HepG2 (cell line): ENCODE results near the gene COPS6. TPM values are rescaled to one million over a fixed set of nuclear protein-coding genes. Genes with fewer than 3 reads are reported as not detected.

ENCODE experiments used
- EHMT2 ChIP-seq: fragments of 200-600 bp; sonication (generic); IDR thresholded peaks from 2 replicates; pipeline ENCODE4 v1.7.0; 2017; ENCODE audit warnings: antibody characterized with exemption, low read depth, low read length, borderline replicate concordance
- FOSL2 ChIP-seq: sonication (generic); formaldehyde crosslinking; IDR thresholded peaks from 2 replicates; pipeline ENCODE4 v1.4.0; 2020; ENCODE audit warnings: missing genetic modification reagents
- FOXA3 ChIP-seq: IDR thresholded peaks from 2 replicates; pipeline ENCODE4 v1.6.1; 2016; ENCODE audit warnings: missing genetic modification reagents, missing compliant biosample characterization
- HMG20B ChIP-seq: conservative IDR thresholded peaks from 2 replicates; pipeline ENCODE4 v1.6.1; 2016; ENCODE audit warnings: missing genetic modification reagents, missing compliant biosample characterization
- HOXA9 ChIP-seq: sonication (generic); formaldehyde crosslinking; IDR thresholded peaks from 2 replicates; pipeline ENCODE4 v1.8.1; 2022; ENCODE audit warnings: missing genetic modification reagents, mild to moderate bottlenecking, moderate library complexity, borderline replicate concordance
- KLF12 ChIP-seq: sonication (generic); formaldehyde crosslinking; IDR thresholded peaks from 2 replicates; pipeline ENCODE4 v1.4.0; 2020; ENCODE audit warnings: missing genetic modification reagents, borderline replicate concordance
- KMT2A ChIP-seq: sonication (generic); formaldehyde crosslinking; IDR thresholded peaks from 2 replicates; pipeline ENCODE4 v1.4.0; 2020; ENCODE audit warnings: missing genetic modification reagents
- MAF1 ChIP-seq: sonication (generic); formaldehyde crosslinking; IDR thresholded peaks from 2 replicates; pipeline ENCODE4 v1.5.0; 2020; ENCODE audit warnings: missing genetic modification reagents, borderline replicate concordance
- MTA1 ChIP-seq: sonication (generic); formaldehyde crosslinking; IDR thresholded peaks from 2 replicates; pipeline ENCODE4 v1.4.0; 2020; ENCODE audit warnings: missing genetic modification reagents, mild to moderate bottlenecking, borderline replicate concordance
- NR2F2 ChIP-seq: IDR thresholded peaks from 2 replicates; pipeline ENCODE4 v1.6.1; 2012; ENCODE audit warnings: low read depth, inconsistent platforms, borderline replicate concordance
- PPARG ChIP-seq: conservative IDR thresholded peaks from 2 replicates; pipeline ENCODE4 v1.6.1; 2016; ENCODE audit warnings: missing biosample characterization, missing genetic modification reagents
- RBM22 ChIP-seq: fragments of 200-400 bp; formaldehyde crosslinking; optimal IDR thresholded peaks from 2 replicates; pipeline ENCODE3; 2017; ENCODE audit warnings: mild to moderate bottlenecking, low read length, moderate library complexity
- SMARCC2 ChIP-seq: fragments of 450-650 bp; IDR thresholded peaks from 2 replicates; pipeline ENCODE4 v1.6.1; 2017; ENCODE audit warnings: antibody characterized with exemption, mild to moderate bottlenecking
- TGIF2 ChIP-seq: IDR thresholded peaks from 2 replicates; pipeline ENCODE4 v1.6.1; 2016; ENCODE audit warnings: control low read depth, missing compliant biosample characterization
- TP53 ChIP-seq: sonication (generic); formaldehyde crosslinking; conservative IDR thresholded peaks from 2 replicates; pipeline ENCODE4 v1.4.0; 2020; ENCODE audit warnings: missing genetic modification reagents
- ZBTB20 ChIP-seq: sonication (generic); formaldehyde crosslinking; IDR thresholded peaks from 2 replicates; pipeline ENCODE4 v1.8.1; 2023; ENCODE audit warnings: missing genetic modification reagents, low read depth, mild to moderate bottlenecking, borderline replicate concordance
- ZIK1 ChIP-seq: sonication (generic); formaldehyde crosslinking; IDR thresholded peaks from 2 replicates; pipeline ENCODE4 v1.5.0; 2020; ENCODE audit warnings: mild to moderate bottlenecking, low read depth, missing genetic modification reagents, borderline replicate concordance
- ZKSCAN1 ChIP-seq: fragments of 150-350 bp; IDR thresholded peaks from 2 replicates; pipeline ENCODE4 v1.6.1; 2014; ENCODE audit warnings: low read length
- ZNF180 ChIP-seq: sonication (generic); formaldehyde crosslinking; IDR thresholded peaks from 2 replicates; pipeline ENCODE4 v1.4.0; 2020; ENCODE audit warnings: low read depth, missing genetic modification reagents, borderline replicate concordance
- ZNF33B ChIP-seq: sonication (generic); formaldehyde crosslinking; IDR thresholded peaks from 2 replicates; pipeline ENCODE4 v1.5.1; 2020; ENCODE audit warnings: mild to moderate bottlenecking, missing genetic modification reagents
- ZNF382 ChIP-seq: sonication (generic); formaldehyde crosslinking; IDR thresholded peaks from 2 replicates; pipeline ENCODE4 v1.5.0; 2020; ENCODE audit warnings: missing genetic modification reagents, mild to moderate bottlenecking, borderline replicate concordance
- ZNF468 ChIP-seq: sonication (generic); formaldehyde crosslinking; IDR thresholded peaks from 2 replicates; pipeline ENCODE4 v1.8.0; 2022; ENCODE audit warnings: mild to moderate bottlenecking, moderate library complexity, missing genetic modification reagents
- ZNF652 ChIP-seq: IDR thresholded peaks from 2 replicates; pipeline ENCODE4 v1.6.1; 2016; ENCODE audit warnings: low read depth, borderline replicate concordance
- ZNF703 ChIP-seq: sonication (generic); formaldehyde crosslinking; IDR thresholded peaks from 2 replicates; pipeline ENCODE4 v1.5.1; 2020; ENCODE audit warnings: missing genetic modification reagents, mild to moderate bottlenecking, moderate library complexity, borderline replicate concordance
- ZNF724P ChIP-seq: sonication (generic); formaldehyde crosslinking; IDR thresholded peaks from 2 replicates; pipeline ENCODE4 v1.8.0; 2022; ENCODE audit warnings: missing genetic modification reagents, borderline replicate concordance
- ZNF75D ChIP-seq: sonication (generic); formaldehyde crosslinking; IDR thresholded peaks from 2 replicates; pipeline ENCODE4 v1.8.1; 2023; ENCODE audit warnings: missing genetic modification reagents, mild to moderate bottlenecking, borderline replicate concordance
- ZNF850 ChIP-seq: sonication (generic); formaldehyde crosslinking; conservative IDR thresholded peaks from 2 replicates; pipeline ENCODE4 v1.9.0; 2021; ENCODE audit warnings: mild to moderate bottlenecking, missing genetic modification reagents
- polyA plus RNA-seq, 8 experiments: library from polyadenylated mRNA; depleted of rRNA in 3 of 8; stranded (reverse) in 7 of 8; unstranded in 1 of 8; fragments of >200 nt; fragmentation: Illumina TruSeq in 4 of 8; extraction: Trizol in 4 of 8; gene quantifications; 2 replicates each; pipeline versions ENCODE4 v1.2.1 to v1.2.3, GENCODE V29; 2011 to 2016; ENCODE audit warnings: low read depth in 4 of 8, missing spikeins in 1 of 8, mixed read lengths in 1 of 8; ENCODE audit not compliant: insufficient read depth in 1 of 8
- total RNA-seq, 5 experiments: library from RNA; depleted of rRNA; stranded (reverse); fragments of >200 nt; fragmentation: Illumina TruSeq; extraction: Trizol; gene quantifications; 2 replicates each; pipeline ENCODE4 v1.2.3, GENCODE V29; 2016; ENCODE audit warnings: low read depth in 1 of 5
- TF ChIP-seq, protein P1 (sequence below): sonication (generic); formaldehyde crosslinking; IDR thresholded peaks from 2 replicates; pipeline ENCODE4 v1.8.0; 2022; ENCODE audit warnings: mild to moderate bottlenecking, missing genetic modification reagents
- TF ChIP-seq, protein P2 (sequence below): sonication (generic); formaldehyde crosslinking; IDR thresholded peaks from 2 replicates; pipeline ENCODE4 v1.4.0; 2020; ENCODE audit warnings: missing genetic modification reagents
- TF ChIP-seq, protein P3 (sequence below): sonication (generic); formaldehyde crosslinking; IDR thresholded peaks from 2 replicates; pipeline ENCODE4 v1.8.0; 2022; ENCODE audit warnings: missing genetic modification reagents, low read depth, mild to moderate bottlenecking, borderline replicate concordance

The COPS6 gene
- total and polyA plus RNA-seq, 2 of the 13 experiments (the other 11 are each of a cell fraction or from before 2014, with no cell fraction given): 33.4 to 117 TPM

- TF ChIP-seq, protein P1, sequence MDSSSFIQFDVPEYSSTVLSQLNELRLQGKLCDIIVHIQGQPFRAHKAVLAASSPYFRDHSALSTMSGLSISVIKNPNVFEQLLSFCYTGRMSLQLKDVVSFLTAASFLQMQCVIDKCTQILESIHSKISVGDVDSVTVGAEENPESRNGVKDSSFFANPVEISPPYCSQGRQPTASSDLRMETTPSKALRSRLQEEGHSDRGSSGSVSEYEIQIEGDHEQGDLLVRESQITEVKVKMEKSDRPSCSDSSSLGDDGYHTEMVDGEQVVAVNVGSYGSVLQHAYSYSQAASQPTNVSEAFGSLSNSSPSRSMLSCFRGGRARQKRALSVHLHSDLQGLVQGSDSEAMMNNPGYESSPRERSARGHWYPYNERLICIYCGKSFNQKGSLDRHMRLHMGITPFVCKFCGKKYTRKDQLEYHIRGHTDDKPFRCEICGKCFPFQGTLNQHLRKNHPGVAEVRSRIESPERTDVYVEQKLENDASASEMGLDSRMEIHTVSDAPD: no peak; the same call in 1 of the 2 replicates
- TF ChIP-seq ZNF468 (CRISPR knock-in tag) (no peak), HOXA9 (CRISPR knock-in tag) (no peak; the same call in 1 of the 2 replicates), ZNF382 (CRISPR knock-in tag) (no peak), ZIK1 (CRISPR knock-in tag) (no peak), MTA1 (CRISPR knock-in tag) (no peak), FOXA3 (peak; percentile 60), PPARG (CRISPR knock-in tag) (no peak), KMT2A (CRISPR knock-in tag) (no peak), SMARCC2 (no peak), ZNF724P (no peak), ZNF75D (CRISPR knock-in tag) (no peak), TGIF2 (0 out of 2 replicates have a peak, but pooled peaks have one; percentile 52), ZNF33B (CRISPR knock-in tag) (no peak), KLF12 (CRISPR knock-in tag) (no peak), MAF1 (CRISPR knock-in tag) (no peak), NR2F2 (no peak), ZNF850 (CRISPR knock-in tag) (no peak), ZKSCAN1 (no peak), ZNF652 (no peak), RBM22 (no peak), ZNF703 (CRISPR knock-in tag) (no peak), HMG20B (CRISPR knock-in tag) (no peak), EHMT2 (no peak), ZNF180 (no peak), ZBTB20 (no peak; the same call in 1 of the 2 replicates), TP53 (CRISPR knock-in tag) (no peak), FOSL2 (CRISPR knock-in tag) (peak; percentile 49; the same call in 1 of the 2 replicates)
- TF ChIP-seq, protein P2, sequence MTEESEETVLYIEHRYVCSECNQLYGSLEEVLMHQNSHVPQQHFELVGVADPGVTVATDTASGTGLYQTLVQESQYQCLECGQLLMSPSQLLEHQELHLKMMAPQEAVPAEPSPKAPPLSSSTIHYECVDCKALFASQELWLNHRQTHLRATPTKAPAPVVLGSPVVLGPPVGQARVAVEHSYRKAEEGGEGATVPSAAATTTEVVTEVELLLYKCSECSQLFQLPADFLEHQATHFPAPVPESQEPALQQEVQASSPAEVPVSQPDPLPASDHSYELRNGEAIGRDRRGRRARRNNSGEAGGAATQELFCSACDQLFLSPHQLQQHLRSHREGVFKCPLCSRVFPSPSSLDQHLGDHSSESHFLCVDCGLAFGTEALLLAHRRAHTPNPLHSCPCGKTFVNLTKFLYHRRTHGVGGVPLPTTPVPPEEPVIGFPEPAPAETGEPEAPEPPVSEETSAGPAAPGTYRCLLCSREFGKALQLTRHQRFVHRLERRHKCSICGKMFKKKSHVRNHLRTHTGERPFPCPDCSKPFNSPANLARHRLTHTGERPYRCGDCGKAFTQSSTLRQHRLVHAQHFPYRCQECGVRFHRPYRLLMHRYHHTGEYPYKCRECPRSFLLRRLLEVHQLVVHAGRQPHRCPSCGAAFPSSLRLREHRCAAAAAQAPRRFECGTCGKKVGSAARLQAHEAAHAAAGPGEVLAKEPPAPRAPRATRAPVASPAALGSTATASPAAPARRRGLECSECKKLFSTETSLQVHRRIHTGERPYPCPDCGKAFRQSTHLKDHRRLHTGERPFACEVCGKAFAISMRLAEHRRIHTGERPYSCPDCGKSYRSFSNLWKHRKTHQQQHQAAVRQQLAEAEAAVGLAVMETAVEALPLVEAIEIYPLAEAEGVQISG (CRISPR knock-in tag): peak; percentile 79
- TF ChIP-seq, protein P3, sequence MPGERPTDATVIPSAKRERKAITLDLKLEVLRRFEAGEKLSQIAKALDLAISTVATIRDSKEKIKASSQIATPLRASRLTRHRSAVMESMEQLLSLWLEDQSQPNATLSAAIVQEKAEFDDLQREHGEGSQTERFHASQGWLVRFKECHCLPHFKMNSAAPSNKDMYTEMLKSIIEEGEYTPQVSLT (CRISPR knock-in tag): no peak
Measured at GRCh38 chr7:100122067-100122466, 33.3 kb downstream of the COPS6 start (continued).
